K562 (cell line): ENCODE results near the gene TP53I3. TPM values are rescaled to one million over a fixed set of nuclear protein-coding genes. Genes with fewer than 3 reads are reported as not detected.

Experiments
- ATAC-seq: fragments of 200-7000 bp; cut with Tn5 transposase; 3 replicates; pipeline ENCODE4 v1.9.1; 2020; ENCODE audit warnings: moderate library complexity
- BruUV-seq: library from RNA; stranded (reverse); fragments of 400-500 nt; replicated peaks from 2 replicates; lab custom pipeline; 2021; lab: Mats Ljungman, UMichigan
- CTCF ChIA-PET: fragments of 300-600 bp; formaldehyde crosslinking; extraction: SDS; loops from one replicate; lab custom pipeline; 2021; ENCODE audit warnings: low intra/inter-chr PET ratio; lab: Yijun Ruan, JAX
- POLR2A ChIA-PET: fragments of 300-600, 350-650 bp; sonication (Branson Sonifier 250); formaldehyde crosslinking; extraction: SDS; loops from one replicate; lab custom pipeline; 2021; ENCODE audit warnings: antibody characterized with exemption, inconsistent platforms; lab: Yijun Ruan, JAX
- DNase-seq, 4 experiments: peaks; one replicate each; pipeline versions ENCODE4 v3.0.0 to v3.0.0-alpha.2; 2011 to 2018; ENCODE audit warnings: low spot score in 3 of 4, mixed read lengths in 3 of 4; ENCODE audit errors: extremely low read depth in 1 of 4
- FAIRE-seq: peaks from 2 replicates; lab custom pipeline; 2011; peaks lifted over from hg19 to GRCh38; lab: Jason Lieb, UNC
- H2AFZ ChIP-seq: 2 replicates; pipeline ENCODE4 v1.6.0; 2011; ENCODE audit warnings: low read depth, low read length, control low read depth, inconsistent platforms
- H3K27ac ChIP-seq: fragments of 200-600 bp; 3 replicates; pipeline ENCODE4 v1.8.0; 2011; ENCODE audit warnings: low read depth, mild to moderate bottlenecking, control low read depth, inconsistent platforms, low read length, moderate library complexity, mixed read lengths; ENCODE audit errors: extremely low read depth
- H3K27me3 ChIP-seq, 2 experiments: fragments of 300-600 bp in 1 of 2; 2 replicates in 1 of 2; 3 replicates in 1 of 2; pipeline versions ENCODE4 v1.6.0 to v1.8.0; 2011; ENCODE audit warnings: inconsistent platforms in 2 of 2, low read length in 2 of 2, mild to moderate bottlenecking in 1 of 2, mixed read lengths in 1 of 2, moderate library complexity in 1 of 2; ENCODE audit not compliant: control insufficient read depth in 2 of 2, insufficient read depth in 2 of 2
- H3K36me3 ChIP-seq: fragments of 300-600 bp; 3 replicates; pipeline ENCODE4 v1.8.0; 2011; ENCODE audit warnings: mild to moderate bottlenecking, low read length, inconsistent platforms; ENCODE audit not compliant: control insufficient read depth, insufficient read depth
- H3K4me1 ChIP-seq, 2 experiments: fragments of 200-600 bp in 1 of 2; replicated peaks in 1 of 2; 2 replicates in 1 of 2; 3 replicates in 1 of 2; pipeline versions ENCODE4 v1.5.1 to v1.8.0; 2011; ENCODE audit warnings: inconsistent platforms in 2 of 2, low read length in 2 of 2, mild to moderate bottlenecking in 1 of 2, mixed read lengths in 1 of 2, moderate library complexity in 1 of 2; ENCODE audit not compliant: control insufficient read depth in 2 of 2, insufficient read depth in 2 of 2
- H3K4me2 ChIP-seq: 2 replicates; pipeline ENCODE4 v1.6.1; 2011; ENCODE audit warnings: low read length, control low read depth, inconsistent platforms, mixed read lengths; ENCODE audit not compliant: insufficient read depth
- H3K4me3 ChIP-seq: fragments of 200-600 bp; sonication (generic), shearing (Covaris generic); 2 replicates; pipeline ENCODE4 v1.5.1; 2016; ENCODE audit warnings: control low read depth, inconsistent platforms
- H3K79me2 ChIP-seq: fragments of 200-600 bp; 3 replicates; pipeline ENCODE4 v1.8.0; 2011; ENCODE audit warnings: low read length, inconsistent platforms; ENCODE audit not compliant: control insufficient read depth, insufficient read depth
- H3K9ac ChIP-seq, 2 experiments: 2 replicates each; pipeline versions ENCODE4 v1.6.0 to v1.6.1; 2011; ENCODE audit warnings: low read depth in 2 of 2, low read length in 2 of 2, control low read depth in 1 of 2, inconsistent platforms in 1 of 2, mild to moderate bottlenecking in 1 of 2, mixed read lengths in 1 of 2; ENCODE audit not compliant: insufficient read depth in 1 of 2
- H3K9me1 ChIP-seq: one replicate; pipeline ENCODE4 v1.6.0; 2011; ENCODE audit warnings: inconsistent platforms, mild to moderate bottlenecking, low read length, moderate library complexity; ENCODE audit not compliant: control insufficient read depth, insufficient read depth
- H3K9me3 ChIP-seq: replicated peaks from 2 replicates; pipeline ENCODE4 v1.5.1; 2011; ENCODE audit warnings: low read depth, low read length, inconsistent platforms; ENCODE audit not compliant: control insufficient read depth, insufficient read depth
- H4K20me1 ChIP-seq: replicated peaks from 2 replicates; pipeline ENCODE4 v1.6.1; 2011; ENCODE audit warnings: low read length, inconsistent platforms, mixed read lengths; ENCODE audit not compliant: control insufficient read depth, insufficient read depth
- CC2D1A ChIP-seq: fragments of 450-650 bp; IDR thresholded peaks from 2 replicates; pipeline ENCODE4 v1.6.1; 2017; ENCODE audit warnings: mild to moderate bottlenecking
- CREB3L1 ChIP-seq: fragments of 450-650 bp; IDR thresholded peaks from 2 replicates; pipeline ENCODE4 v1.6.1; 2014; ENCODE audit warnings: low read depth, mild to moderate bottlenecking, moderate library complexity, borderline replicate concordance
- CSDE1 ChIP-seq, 2 experiments: fragments of 450-650 bp; IDR thresholded peaks; 2 replicates each; pipeline ENCODE4 v1.6.1; 2016; ENCODE audit warnings: mild to moderate bottlenecking in 1 of 2
- EGR1 ChIP-seq: fragments of 450-650 bp; conservative IDR thresholded peaks from 2 replicates; pipeline ENCODE4 v1.6.1; 2017; ENCODE audit warnings: mild to moderate bottlenecking
- EP300 ChIP-seq: IDR thresholded peaks from 2 replicates; pipeline ENCODE4 v1.6.1; 2012; ENCODE audit warnings: low read length, improper control_type of control experiment
- HDAC1 ChIP-seq, 2 experiments: fragments of 450-650 bp; IDR thresholded peaks; 2 replicates each; pipeline ENCODE4 v1.6.1; 2016 to 2017; ENCODE audit warnings: inconsistent platforms in 1 of 2, mild to moderate bottlenecking in 1 of 2, moderate library complexity in 1 of 2
- HDAC2 ChIP-seq: fragments of 450-650 bp; IDR thresholded peaks from 2 replicates; pipeline ENCODE4 v1.6.1; 2016; ENCODE audit warnings: mild to moderate bottlenecking
- MCM5 ChIP-seq: fragments of 450-650 bp; IDR thresholded peaks from 2 replicates; pipeline ENCODE4 v1.6.1; 2016; ENCODE audit warnings: low read depth
- MYNN ChIP-seq, 2 experiments: sonication (generic); formaldehyde crosslinking in 1 of 2; IDR thresholded peaks; 2 replicates each; pipeline versions ENCODE4 v1.5.0 to v1.6.1; 2016 to 2020; ENCODE audit warnings: antibody characterized with exemption in 1 of 2, missing genetic modification reagents in 1 of 2
- NR3C1 ChIP-seq: sonication (generic); formaldehyde crosslinking; IDR thresholded peaks from 2 replicates; pipeline ENCODE4 v1.8.1; 2022; ENCODE audit warnings: missing genetic modification reagents
- PKNOX1 ChIP-seq: fragments of 450-650 bp; IDR thresholded peaks from 2 replicates; pipeline ENCODE4 v1.6.1; 2016
- TCF7 ChIP-seq: sonication (generic); IDR thresholded peaks from 2 replicates; pipeline ENCODE4 v1.6.1; 2016; ENCODE audit warnings: antibody characterized with exemption, borderline replicate concordance
- TEAD2 ChIP-seq: fragments of 450-650 bp; IDR thresholded peaks from 2 replicates; pipeline ENCODE4 v1.6.1; 2016; ENCODE audit warnings: missing genetic modification characterization, control low read depth, missing compliant biosample characterization
- USF2 ChIP-seq: sonication (generic); formaldehyde crosslinking; IDR thresholded peaks from 2 replicates; pipeline ENCODE4 v1.5.0; 2020; ENCODE audit warnings: missing genetic modification reagents
- WGBS: fragments of 100-300 bp; shearing (Covaris generic); methylation state at CpG from one replicate; pipeline ENCODE4 v1.1.6; 2016; ENCODE audit warnings: low coverage, mixed read lengths; ENCODE audit not compliant: insufficient coverage; ENCODE audit errors: missing lambda C conversion rate; 5-methylcytosine and 5-hydroxymethylcytosine counted together
- in situ Hi-C: fragments of 300-500 bp; cut with MboI; formaldehyde crosslinking; loops from 4 replicates; pipeline ENCODE4 v1.15.0; 2018; ENCODE audit warnings: inconsistent platforms, mixed read lengths
- intact Hi-C: fragments of 100-400 bp; cut with micrococcal nuclease; formaldehyde crosslinking; loops from 2 replicates; pipeline ENCODE4 v1.14.2; 2022
- polyA plus RNA-seq, 8 experiments: library from polyadenylated mRNA; depleted of rRNA in 4 of 8; stranded (reverse) in 5 of 8; unstranded in 3 of 8; fragments of >200 nt; fragmentation: Nextera tagmentation in 2 of 8; fragmentation: Illumina TruSeq in 1 of 8; extraction: Ambion mirVana in 2 of 8; extraction: Trizol in 1 of 8; gene quantifications; 2 replicates each; pipeline versions ENCODE4 v1.2.1 to v1.2.3, GENCODE V29; 2011 to 2014; ENCODE audit warnings: inconsistent platforms in 1 of 8, missing spikeins in 1 of 8
- total RNA-seq, 7 experiments: library from RNA; depleted of rRNA in 6 of 7; stranded (reverse); fragments of >200 nt in 6 of 7; fragmentation: Illumina TruSeq in 2 of 7; extraction: Trizol in 2 of 7; gene quantifications; 2 replicates each; pipeline versions ENCODE4 v1.2.1 to v1.2.3, GENCODE V29; 2011 to 2021; ENCODE audit warnings: low replicate concordance in 1 of 7
- TF ChIP-seq, protein P1 (sequence below): fragments of 250-450 bp; sonication (Bioruptor Pico); IDR thresholded peaks from 2 replicates; pipeline ENCODE4 v1.5.0; 2021
- TF ChIP-seq, protein P2 (sequence below), 2 experiments: IDR thresholded peaks; 2 replicates each; pipeline ENCODE4 v1.6.1; 2011; ENCODE audit warnings: borderline replicate concordance in 1 of 2, control low read depth in 1 of 2, low read depth in 1 of 2, low read length in 1 of 2, mild to moderate bottlenecking in 1 of 2, mixed read lengths in 1 of 2, moderate library complexity in 1 of 2; ENCODE audit not compliant: insufficient read depth in 1 of 2, insufficient read length in 1 of 2, poor library complexity in 1 of 2, severe bottlenecking in 1 of 2; ENCODE audit errors: extremely low read depth in 1 of 2
- TF ChIP-seq, protein P3 (sequence below): fragments of 250-450 bp; sonication (Bioruptor Pico); IDR thresholded peaks from 2 replicates; pipeline ENCODE4 v1.6.1; 2021; ENCODE audit warnings: mild to moderate bottlenecking

Gene TP53I3
- total and polyA plus RNA-seq, 9 of the 15 experiments (the other 6 are each of a cell fraction or from before 2014, with no cell fraction given): 0.65 to 9.5 (median 5.6) TPM

DNA sequence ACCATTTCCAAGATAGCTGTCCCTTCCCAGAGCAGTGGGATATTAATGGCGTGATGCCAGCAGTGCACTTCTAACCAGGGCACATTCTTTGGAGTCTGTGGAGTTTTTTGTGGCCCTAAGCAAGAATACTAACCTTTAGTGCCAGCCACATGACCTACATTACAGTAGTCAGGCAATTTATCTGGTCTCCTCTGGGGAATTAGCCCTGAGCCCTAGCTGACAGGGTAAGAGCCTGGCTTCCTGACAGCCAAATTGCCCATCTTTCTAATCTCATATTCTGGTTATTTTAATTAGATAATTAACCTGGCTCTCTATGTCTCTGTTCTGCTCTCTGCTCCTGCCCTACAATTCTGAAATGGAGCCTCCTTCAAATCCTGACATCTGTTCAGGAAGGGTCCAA lies 33.3 kb upstream of the TP53I3 start:
- H3K9ac ChIP-seq: no peak overlapping the region
- ChIA-PET POLR2A (interaction anchor here (1.6 kb wide), 2 partner anchors 10 to 41 kb away, joined by 3 to 4 read pairs; partner anchors contain the start of gene SF3B6), CTCF (no interaction called here)
- ATAC-seq: no peak
- intact Hi-C loops: no loop called here
- no peaks in the 10 kb centered on the region for H3K79me2 ChIP-seq
- WGBS: 0% methylated on average over 1 of the region's 1 CpG
- H3K4me3 ChIP-seq: no peak overlapping the region
- BruUV-seq: no TSS peak
- H3K9me3 ChIP-seq: 0 out of 2 replicates have a peak, but pooled peaks cover 3% of the 10 kb centered on the region
- TF ChIP-seq TEAD2 (tag) (no peak), NR3C1 (no peak), MYNN (IDR thresholded peaks at IDR 0.05) (no peak), MYNN (CRISPR knock-in tag; IDR thresholded peaks at IDR 0.05) (no peak), CC2D1A (no peak), USF2 (CRISPR knock-in tag) (no peak), CREB3L1 (no peak), PKNOX1 (no peak), HDAC2 (no peak), MCM5 (no peak), CSDE1 (IDR thresholded peaks at IDR 0.05) (no peak), TCF7 (no peak), EGR1 (no peak), HDAC1 (IDR thresholded peaks at IDR 0.05) (no peak), EP300 (no peak)
- TF ChIP-seq, protein P1, sequence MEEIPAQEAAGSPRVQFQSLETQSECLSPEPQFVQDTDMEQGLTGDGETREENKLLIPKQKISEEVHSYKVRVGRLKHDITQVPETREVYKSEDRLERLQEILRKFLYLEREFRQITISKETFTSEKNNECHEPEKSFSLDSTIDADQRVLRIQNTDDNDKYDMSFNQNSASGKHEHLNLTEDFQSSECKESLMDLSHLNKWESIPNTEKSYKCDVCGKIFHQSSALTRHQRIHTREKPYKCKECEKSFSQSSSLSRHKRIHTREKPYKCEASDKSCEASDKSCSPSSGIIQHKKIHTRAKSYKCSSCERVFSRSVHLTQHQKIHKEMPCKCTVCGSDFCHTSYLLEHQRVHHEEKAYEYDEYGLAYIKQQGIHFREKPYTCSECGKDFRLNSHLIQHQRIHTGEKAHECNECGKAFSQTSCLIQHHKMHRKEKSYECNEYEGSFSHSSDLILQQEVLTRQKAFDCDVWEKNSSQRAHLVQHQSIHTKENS (CRISPR knock-in tag): no peak
- TF ChIP-seq, protein P2, sequence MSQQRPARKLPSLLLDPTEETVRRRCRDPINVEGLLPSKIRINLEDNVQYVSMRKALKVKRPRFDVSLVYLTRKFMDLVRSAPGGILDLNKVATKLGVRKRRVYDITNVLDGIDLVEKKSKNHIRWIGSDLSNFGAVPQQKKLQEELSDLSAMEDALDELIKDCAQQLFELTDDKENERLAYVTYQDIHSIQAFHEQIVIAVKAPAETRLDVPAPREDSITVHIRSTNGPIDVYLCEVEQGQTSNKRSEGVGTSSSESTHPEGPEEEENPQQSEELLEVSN (IDR thresholded peaks at IDR 0.05; ENCODE audit: borderline replicate concordance in 1 of 2, extremely low read depth in 1 of 2, insufficient read depth in 1 of 2, insufficient read length in 1 of 2, low read depth in 1 of 2, low read length in 1 of 2, poor library complexity in 1 of 2, severe bottlenecking in 1 of 2): no peak
- TF ChIP-seq, protein P3, sequence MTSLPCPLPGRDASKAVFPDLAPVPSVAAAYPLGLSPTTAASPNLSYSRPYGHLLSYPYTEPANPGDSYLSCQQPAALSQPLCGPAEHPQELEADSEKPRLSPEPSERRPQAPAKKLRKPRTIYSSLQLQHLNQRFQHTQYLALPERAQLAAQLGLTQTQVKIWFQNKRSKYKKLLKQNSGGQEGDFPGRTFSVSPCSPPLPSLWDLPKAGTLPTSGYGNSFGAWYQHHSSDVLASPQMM: no peak
- TF ChIP-seq, all 486 proteins: peak for 0
- Histone ChIP-seq H3K27ac (no peak overlapping the region), H3K36me3 (no peaks in the 10 kb centered on the region), H3K4me1 (peaks cover 1 to 3% of the 10 kb centered on the region in 2 experiments; a peak in 3 of 5 replicates), H3K27me3 (no peaks in the 10 kb centered on the region), H3K9me1 (no peaks in the 10 kb centered on the region), H3K4me2 (no peak overlapping the region), H2AFZ (no peak overlapping the region), H4K20me1 (no peaks in the 10 kb centered on the region)
- in situ Hi-C loops: no loop called here
- no peak for DNase-seq
- no peak for FAIRE-seq
